ENCODE measurements around the gene LYRM2.
"Not testable (repeated sequence)": the region's sequence is repeated elsewhere in the genome, so short reads cannot be mapped to it uniquely, and the experiment has no call there.

Gene LYRM2

DNA sequence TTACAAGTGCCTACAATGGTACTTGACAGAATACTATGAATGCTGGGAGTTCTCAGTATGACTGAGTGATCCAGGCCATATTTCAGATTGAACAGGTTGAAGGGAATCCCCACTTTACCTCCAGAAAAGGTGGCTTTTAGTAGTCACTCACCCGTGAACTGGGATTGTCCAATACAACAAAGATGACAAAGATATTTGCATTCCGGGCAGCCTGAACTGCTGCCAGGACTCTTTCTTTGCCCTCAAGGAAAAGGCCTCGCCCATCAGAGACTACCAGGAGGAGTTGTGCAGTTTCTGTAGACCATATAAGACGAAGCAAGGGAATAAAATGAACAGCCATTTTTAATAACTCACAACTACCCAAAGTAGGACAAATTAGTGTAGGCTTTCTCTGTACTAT is 6.3 kb upstream of the LYRM2 start:
- TF ChIP-seq ZFX (IDR thresholded peaks at IDR 0.05): no peak
- no peak for TF ChIP-seq CTCF (conservative IDR thresholded peaks at IDR 0.05)
- H3K27ac ChIP-seq: no peak overlapping the region

DNA sequence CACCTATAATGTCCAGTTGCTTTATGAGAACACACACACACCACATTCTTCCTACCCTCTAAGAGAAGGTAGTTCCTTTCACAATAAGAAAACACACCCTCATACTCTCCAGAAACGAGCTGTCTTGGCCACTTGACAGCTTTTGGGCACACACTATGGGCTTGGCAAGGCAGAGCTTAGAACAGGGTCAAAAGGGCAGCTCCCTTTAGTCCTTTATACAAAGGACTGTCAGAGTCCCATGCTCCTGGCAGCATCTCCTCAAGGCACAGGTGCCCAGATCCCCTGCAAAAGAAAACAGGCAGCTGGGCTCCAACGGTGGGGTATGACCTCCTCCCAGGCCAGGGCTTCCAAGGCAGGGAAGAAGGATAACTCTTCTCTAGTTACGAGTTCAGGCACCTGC is 4.9 kb upstream of the LYRM2 start:
- no peak for TF ChIP-seq CTCF (conservative IDR thresholded peaks at IDR 0.05)
- no peak for TF ChIP-seq ZFX (IDR thresholded peaks at IDR 0.05)
- H3K27ac ChIP-seq: no peak overlapping the region

- no peak for TF ChIP-seq CTCF (conservative IDR thresholded peaks at IDR 0.05)
- no peak for TF ChIP-seq ZFX (IDR thresholded peaks at IDR 0.05)
- H3K27ac ChIP-seq: no peak overlapping the region
Measured at GRCh38 chr6:89642956-89643355, 4.4 kb upstream of the LYRM2 start.

- H3K27ac ChIP-seq: not testable (repeated sequence)
Measured at GRCh38 chr6:89641581-89641980, 3.0 kb upstream of the LYRM2 start.

DNA sequence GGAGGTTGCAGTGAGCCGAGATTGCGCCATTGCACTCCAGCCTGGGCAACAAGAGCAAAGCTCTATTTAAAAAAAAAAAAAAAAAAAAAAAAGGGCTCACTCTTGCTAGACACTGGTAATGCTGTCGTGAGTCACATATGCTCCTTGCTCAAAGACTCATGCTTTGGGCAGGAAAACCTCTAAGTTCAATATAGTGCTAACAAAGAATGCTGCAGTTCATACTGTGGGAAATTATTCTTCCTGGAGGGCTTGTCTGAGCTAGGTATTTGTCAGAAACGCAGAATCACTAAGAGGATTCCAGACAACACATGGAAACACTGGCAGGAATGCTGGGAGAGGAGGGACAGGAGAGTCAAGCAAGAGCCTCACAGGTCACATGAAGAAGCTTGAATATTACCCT is 2.3 kb upstream of the LYRM2 start:
- no peak overlapping the region for H3K27ac ChIP-seq
- TF ChIP-seq CTCF (conservative IDR thresholded peaks at IDR 0.05) (no peak), ZFX (IDR thresholded peaks at IDR 0.05) (no peak)

GRCh38 chr6:89637960-89638319 is 607 bp downstream of the LYRM2 start:
- H3K27ac ChIP-seq: peak overlapping the region; percentile 82
- TF ChIP-seq ZFX (IDR thresholded peaks at IDR 0.05): no peak
- TF ChIP-seq CTCF (conservative IDR thresholded peaks at IDR 0.05): no peak

DNA sequence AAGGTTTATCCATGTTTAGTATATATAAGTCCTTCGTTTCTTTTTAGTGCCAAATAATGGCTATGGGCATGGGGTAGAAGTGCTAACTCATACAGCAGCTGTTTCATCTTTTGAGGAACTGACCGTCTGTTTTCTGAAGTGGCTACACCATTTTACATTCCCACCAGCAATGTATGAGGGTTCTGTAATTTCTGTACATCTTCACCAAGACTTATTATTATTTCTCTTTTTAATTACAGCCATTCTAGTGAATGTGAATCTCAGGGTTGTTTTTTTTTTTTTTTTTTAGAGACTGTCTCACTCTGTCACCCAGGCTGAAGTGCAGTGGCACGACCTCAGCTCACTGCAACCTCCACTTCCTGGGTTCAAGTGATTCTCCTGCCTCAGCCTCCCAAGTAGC is 2.1 kb downstream of the LYRM2 start:
- not testable (repeated sequence) for H3K27ac ChIP-seq

- TF ChIP-seq CTCF (conservative IDR thresholded peaks at IDR 0.05) (no peak), ZFX (IDR thresholded peaks at IDR 0.05) (no peak)
Measured at GRCh38 chr6:89630488-89630887, 8.1 kb downstream of the LYRM2 start.

DNA sequence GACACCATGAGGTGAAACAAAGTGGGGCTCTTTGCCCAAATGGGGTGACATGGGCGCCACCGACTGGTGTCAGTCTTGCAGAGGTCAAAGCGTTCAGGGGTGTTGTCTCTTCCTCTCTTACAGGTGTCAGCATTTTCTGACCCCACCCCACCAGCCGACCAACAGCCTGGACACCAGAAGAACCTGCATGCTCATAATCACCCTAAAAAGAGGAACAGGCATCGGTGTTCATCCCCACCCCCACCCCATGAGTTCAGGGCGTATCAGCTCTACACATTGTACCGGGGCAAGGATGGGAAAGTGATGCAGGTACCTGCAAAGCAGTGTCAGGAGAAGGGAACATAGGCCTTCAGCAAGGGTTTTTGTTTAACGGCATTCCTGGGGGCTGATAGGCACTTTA is 14.8 kb downstream of the LYRM2 start:
- no peak overlapping the region for H3K27ac ChIP-seq
- TF ChIP-seq ZFX (IDR thresholded peaks at IDR 0.05) (no peak), CTCF (conservative IDR thresholded peaks at IDR 0.05) (no peak)

More at GRCh38 chr6:89630488-89630887, 8.1 kb downstream of the LYRM2 start:
- no peak overlapping the region for H3K27ac ChIP-seq

Data from C4-2B (cell line).